H9 (cell line): ENCODE measurements around the gene RAB5IF. TPM values are rescaled to one million over a fixed set of nuclear protein-coding genes. Genes with fewer than 3 reads are reported as not detected.
A peak's percentile ranks its signal among the peaks of the same experiment; 100 is the strongest.

ENCODE experiments used
- DNase-seq: peaks from one replicate; pipeline ENCODE4 v3.0.0-alpha.2; 2017
- H2AFZ ChIP-seq: one replicate; pipeline ENCODE4 v1.6.1; 2013; ENCODE audit warnings: mild to moderate bottlenecking, low read length, control low read depth, moderate library complexity
- H2AK5ac ChIP-seq: 2 replicates; pipeline ENCODE4 v1.6.1; 2013; ENCODE audit warnings: low read length, control low read depth, mixed read lengths; ENCODE audit not compliant: insufficient read length
- H2BK120ac ChIP-seq: one replicate; pipeline ENCODE4 v1.6.1; 2013; ENCODE audit warnings: low read depth, mild to moderate bottlenecking, low read length, control low read depth, inconsistent platforms; ENCODE audit not compliant: poor library complexity, severe bottlenecking
- H2BK12ac ChIP-seq: 2 replicates; pipeline ENCODE4 v1.6.1; 2013; ENCODE audit warnings: low read length, control low read depth, mixed read lengths, low read depth; ENCODE audit not compliant: insufficient read length
- H2BK15ac ChIP-seq: 2 replicates; pipeline ENCODE4 v1.6.1; 2013; ENCODE audit warnings: low read depth, low read length, control low read depth
- H2BK20ac ChIP-seq: one replicate; pipeline ENCODE4 v1.6.1; 2013; ENCODE audit warnings: low read depth, mild to moderate bottlenecking, low read length, control low read depth, inconsistent platforms; ENCODE audit not compliant: poor library complexity, severe bottlenecking
- H2BK5ac ChIP-seq: 2 replicates; pipeline ENCODE4 v1.6.1; 2013; ENCODE audit warnings: low read length, control low read depth, mixed read lengths; ENCODE audit not compliant: insufficient read length
- H3K14ac ChIP-seq: 2 replicates; pipeline ENCODE4 v1.6.1; 2013; ENCODE audit warnings: low read length, control low read depth; ENCODE audit not compliant: insufficient read depth
- H3K18ac ChIP-seq: 2 replicates; pipeline ENCODE4 v1.6.1; 2013; ENCODE audit warnings: low read depth, mild to moderate bottlenecking, mixed read lengths, low read length, control low read depth; ENCODE audit not compliant: insufficient read length
- H3K23ac ChIP-seq: 2 replicates; pipeline ENCODE4 v1.6.1; 2013; ENCODE audit warnings: low read length, control low read depth, mixed read lengths, low read depth; ENCODE audit not compliant: insufficient read length
- H3K23me2 ChIP-seq: 2 replicates; pipeline ENCODE4 v1.6.1; 2013; ENCODE audit warnings: low read depth, mild to moderate bottlenecking, mixed read lengths, low read length, control low read depth; ENCODE audit not compliant: insufficient read length, poor library complexity, severe bottlenecking
- H3K27ac ChIP-seq: 2 replicates; pipeline ENCODE4 v1.5.1; 2013; ENCODE audit warnings: low read length, control low read depth, mixed read lengths, low read depth; ENCODE audit not compliant: insufficient read length
- H3K27me3 ChIP-seq: 2 replicates; pipeline ENCODE4 v1.6.1; 2013; ENCODE audit warnings: low read length, control low read depth, inconsistent platforms; ENCODE audit not compliant: insufficient read depth
- H3K4ac ChIP-seq: 2 replicates; pipeline ENCODE4 v1.6.1; 2013; ENCODE audit warnings: low read depth, mild to moderate bottlenecking, control low read depth, inconsistent platforms, low read length, moderate library complexity
- H3K4me1 ChIP-seq: 2 replicates; pipeline ENCODE4 v1.6.1; 2013; ENCODE audit warnings: low read length, control low read depth, inconsistent platforms; ENCODE audit not compliant: insufficient read depth
- H3K4me2 ChIP-seq: 2 replicates; pipeline ENCODE4 v1.6.1; 2013; ENCODE audit warnings: low read length, control low read depth, mixed read lengths; ENCODE audit not compliant: insufficient read length, insufficient read depth
- H3K56ac ChIP-seq: 2 replicates; pipeline ENCODE4 v1.6.1; 2013; ENCODE audit warnings: low read depth, mild to moderate bottlenecking, mixed read lengths, low read length, control low read depth; ENCODE audit not compliant: insufficient read length
- H3K79me1 ChIP-seq: 2 replicates; pipeline ENCODE4 v1.6.1; 2013; ENCODE audit warnings: low read depth, mild to moderate bottlenecking, moderate library complexity, low read length, control low read depth, inconsistent platforms; ENCODE audit not compliant: insufficient read depth, poor library complexity, severe bottlenecking
- H3K79me2 ChIP-seq: 2 replicates; pipeline ENCODE4 v1.6.1; 2013; ENCODE audit warnings: low read length, control low read depth, inconsistent platforms; ENCODE audit not compliant: insufficient read depth
- H3K9ac ChIP-seq: 2 replicates; pipeline ENCODE4 v1.6.1; 2013; ENCODE audit warnings: low read length, control low read depth, mixed read lengths; ENCODE audit not compliant: insufficient read length; ENCODE audit errors: extremely low read depth
- H3K9me3 ChIP-seq: one replicate; pipeline ENCODE4 v1.6.1; 2013; ENCODE audit warnings: low read depth, low read length, inconsistent platforms; ENCODE audit not compliant: control insufficient read depth
- H3T11ph ChIP-seq: one replicate; pipeline ENCODE4 v1.6.1; 2013; ENCODE audit warnings: mild to moderate bottlenecking, low read length, control low read depth, inconsistent platforms
- H4K20me1 ChIP-seq: one replicate; pipeline ENCODE4 v1.6.1; 2013; ENCODE audit not compliant: control insufficient read depth, insufficient read length, insufficient read depth
- H4K5ac ChIP-seq: 2 replicates; pipeline ENCODE4 v1.6.1; 2013; ENCODE audit warnings: low read depth, mild to moderate bottlenecking, mixed read lengths, low read length, control low read depth; ENCODE audit not compliant: insufficient read length
- H4K8ac ChIP-seq: replicated peaks from 2 replicates; pipeline ENCODE4 v1.6.1; 2013; ENCODE audit warnings: low read length, control low read depth, mixed read lengths, low read depth; ENCODE audit not compliant: insufficient read length
- H4K91ac ChIP-seq: 2 replicates; pipeline ENCODE4 v1.6.1; 2013; ENCODE audit warnings: low read depth, mild to moderate bottlenecking, moderate library complexity, mixed read lengths, low read length, control low read depth; ENCODE audit not compliant: insufficient read length
- H3K27ac Mint-ChIP-seq, 3 experiments: 2 replicates in 2 of 3; 3 replicates in 1 of 3; pipeline ENCODE4 v1.8.0; 2020 to 2021; ENCODE audit warnings: mixed read lengths in 3 of 3, mild to moderate bottlenecking in 1 of 3, moderate library complexity in 1 of 3
- H3K27me3 Mint-ChIP-seq: 2 replicates; pipeline ENCODE4 v1.8.0; 2021; ENCODE audit warnings: low read depth, mild to moderate bottlenecking, moderate library complexity, mixed read lengths
- H3K36me3 Mint-ChIP-seq, 3 experiments: 2 replicates in 2 of 3; 3 replicates in 1 of 3; pipeline ENCODE4 v1.8.0; 2020 to 2021; ENCODE audit warnings: low read depth in 3 of 3, mixed read lengths in 3 of 3; ENCODE audit not compliant: insufficient read depth in 1 of 3
- H3K4me1 Mint-ChIP-seq, 2 experiments: 2 replicates each; pipeline ENCODE4 v1.8.0; 2020; ENCODE audit warnings: mixed read lengths in 2 of 2
- H3K4me3 Mint-ChIP-seq, 2 experiments: 2 replicates in 1 of 2; 3 replicates in 1 of 2; pipeline ENCODE4 v1.8.0; 2020 to 2021; ENCODE audit warnings: mild to moderate bottlenecking in 2 of 2, mixed read lengths in 2 of 2, moderate library complexity in 1 of 2
- H3K9me3 Mint-ChIP-seq, 2 experiments: 2 replicates in 1 of 2; 3 replicates in 1 of 2; pipeline ENCODE4 v1.8.0; 2020; ENCODE audit warnings: mild to moderate bottlenecking in 2 of 2, mixed read lengths in 2 of 2, moderate library complexity in 1 of 2
- WGBS: extraction: QIAGEN DNeasy Blood & Tissue Kit; methylation state at CpG from one replicate; pipeline ENCODE4 v1.1.7; 2013; ENCODE audit warnings: missing lambda C conversion rate, low lambda C conversion rate, mixed read lengths; ENCODE audit not compliant: insufficient read length; ENCODE audit errors: extremely low coverage; 5-methylcytosine and 5-hydroxymethylcytosine counted together
- total RNA-seq: library from RNA; stranded (reverse); gene quantifications from 2 replicates; pipeline ENCODE4 v1.2.1, GENCODE V29; 2021
- TF ChIP-seq, protein P1 (sequence below): fragments of 200-600 bp; sonication (generic); conservative IDR thresholded peaks from 3 replicates; pipeline ENCODE4 v1.8.0; 2021; ENCODE audit warnings: antibody characterized with exemption, mild to moderate bottlenecking

RAB5IF gene
- total RNA-seq, 1 experiment from 2014 or later: 96.5 TPM

- H3K4ac ChIP-seq: no peak overlapping the region
- no peaks in the 10 kb centered on the region for H3K79me2 ChIP-seq
- H3K14ac ChIP-seq: no peak overlapping the region
- Mint-ChIP-seq H3K27me3 (no peaks in the 10 kb centered on the region), H3K9me3 (no peaks in the 10 kb centered on the region), H3K27ac (peak overlapping the region in 2 of 3 experiments; percentile 18 to 34; a peak in 1 of 7 replicates), H3K4me3 (no peak overlapping the region), H3K4me1 (no peaks in the 10 kb centered on the region), H3K36me3 (peaks cover 0 to 4% (median 0%) of the 10 kb centered on the region in 3 experiments; a peak in 1 of 7 replicates)
- no peak overlapping the region for H2BK5ac ChIP-seq
- H4K5ac ChIP-seq: no peak overlapping the region
- H4K91ac ChIP-seq: no peak overlapping the region
- no peak overlapping the region for H2BK20ac ChIP-seq
- H2BK120ac ChIP-seq: no peak overlapping the region
- H4K20me1 ChIP-seq: no peaks in the 10 kb centered on the region
- H3K4me1 ChIP-seq: no peaks in the 10 kb centered on the region
- H3K23ac ChIP-seq: no peak overlapping the region
- H2AK5ac ChIP-seq: no peak overlapping the region
- H3K18ac ChIP-seq: no peak overlapping the region
- H2BK15ac ChIP-seq: no peak overlapping the region
- H4K8ac ChIP-seq: no peak overlapping the region
- no peak overlapping the region for H2AFZ ChIP-seq
- no CpG with 5 or more reads among the region's 8 CpGs for whole genome bisulfite sequencing
- no peak overlapping the region for H2BK12ac ChIP-seq
- H3K9ac ChIP-seq: no peak overlapping the region
- H3T11ph ChIP-seq: no peak overlapping the region
- H3K9me3 ChIP-seq: no peaks in the 10 kb centered on the region
- H3K27ac ChIP-seq: no peak overlapping the region
- TF ChIP-seq, protein P1, sequence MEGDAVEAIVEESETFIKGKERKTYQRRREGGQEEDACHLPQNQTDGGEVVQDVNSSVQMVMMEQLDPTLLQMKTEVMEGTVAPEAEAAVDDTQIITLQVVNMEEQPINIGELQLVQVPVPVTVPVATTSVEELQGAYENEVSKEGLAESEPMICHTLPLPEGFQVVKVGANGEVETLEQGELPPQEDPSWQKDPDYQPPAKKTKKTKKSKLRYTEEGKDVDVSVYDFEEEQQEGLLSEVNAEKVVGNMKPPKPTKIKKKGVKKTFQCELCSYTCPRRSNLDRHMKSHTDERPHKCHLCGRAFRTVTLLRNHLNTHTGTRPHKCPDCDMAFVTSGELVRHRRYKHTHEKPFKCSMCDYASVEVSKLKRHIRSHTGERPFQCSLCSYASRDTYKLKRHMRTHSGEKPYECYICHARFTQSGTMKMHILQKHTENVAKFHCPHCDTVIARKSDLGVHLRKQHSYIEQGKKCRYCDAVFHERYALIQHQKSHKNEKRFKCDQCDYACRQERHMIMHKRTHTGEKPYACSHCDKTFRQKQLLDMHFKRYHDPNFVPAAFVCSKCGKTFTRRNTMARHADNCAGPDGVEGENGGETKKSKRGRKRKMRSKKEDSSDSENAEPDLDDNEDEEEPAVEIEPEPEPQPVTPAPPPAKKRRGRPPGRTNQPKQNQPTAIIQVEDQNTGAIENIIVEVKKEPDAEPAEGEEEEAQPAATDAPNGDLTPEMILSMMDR: no peak
- H3K79me1 ChIP-seq: no peaks in the 10 kb centered on the region
- DNase-seq: no peak
- H3K4me2 ChIP-seq: no peak overlapping the region
- H3K56ac ChIP-seq: no peak overlapping the region
- no peaks in the 10 kb centered on the region for H3K27me3 ChIP-seq
- no peaks in the 10 kb centered on the region for H3K23me2 ChIP-seq
Measured at GRCh38 chr20:36654506-36654905, 48.9 kb downstream of the RAB5IF start.
